Epithelial cell of esophagus (primary cell): ENCODE data around the gene P3R3URF.

Experiments
- DNase-seq: peaks from one replicate; pipeline ENCODE4 v3.0.0; 2010; ENCODE audit warnings: low read depth
- H3K4me3 ChIP-seq: 2 replicates; pipeline ENCODE4 v1.5.1; 2011; ENCODE audit warnings: mild to moderate bottlenecking, low read length, control low read depth
- TF ChIP-seq, protein P1 (sequence below): IDR thresholded peaks from 2 replicates; pipeline ENCODE4 v1.5.1; 2011; ENCODE audit warnings: low read depth, mild to moderate bottlenecking, low read length, control low read depth, inconsistent platforms; ENCODE audit not compliant: insufficient read depth; ENCODE audit errors: missing control alignments

P3R3URF gene

GRCh38 chr1:46183079-46183847, 7.0 kb upstream of the P3R3URF start:
- peak; percentile 99 for DNase-seq
- TF ChIP-seq, protein P1, sequence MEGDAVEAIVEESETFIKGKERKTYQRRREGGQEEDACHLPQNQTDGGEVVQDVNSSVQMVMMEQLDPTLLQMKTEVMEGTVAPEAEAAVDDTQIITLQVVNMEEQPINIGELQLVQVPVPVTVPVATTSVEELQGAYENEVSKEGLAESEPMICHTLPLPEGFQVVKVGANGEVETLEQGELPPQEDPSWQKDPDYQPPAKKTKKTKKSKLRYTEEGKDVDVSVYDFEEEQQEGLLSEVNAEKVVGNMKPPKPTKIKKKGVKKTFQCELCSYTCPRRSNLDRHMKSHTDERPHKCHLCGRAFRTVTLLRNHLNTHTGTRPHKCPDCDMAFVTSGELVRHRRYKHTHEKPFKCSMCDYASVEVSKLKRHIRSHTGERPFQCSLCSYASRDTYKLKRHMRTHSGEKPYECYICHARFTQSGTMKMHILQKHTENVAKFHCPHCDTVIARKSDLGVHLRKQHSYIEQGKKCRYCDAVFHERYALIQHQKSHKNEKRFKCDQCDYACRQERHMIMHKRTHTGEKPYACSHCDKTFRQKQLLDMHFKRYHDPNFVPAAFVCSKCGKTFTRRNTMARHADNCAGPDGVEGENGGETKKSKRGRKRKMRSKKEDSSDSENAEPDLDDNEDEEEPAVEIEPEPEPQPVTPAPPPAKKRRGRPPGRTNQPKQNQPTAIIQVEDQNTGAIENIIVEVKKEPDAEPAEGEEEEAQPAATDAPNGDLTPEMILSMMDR, result peak; percentile 23
- no peak overlapping the region for H3K4me3 ChIP-seq

DNA sequence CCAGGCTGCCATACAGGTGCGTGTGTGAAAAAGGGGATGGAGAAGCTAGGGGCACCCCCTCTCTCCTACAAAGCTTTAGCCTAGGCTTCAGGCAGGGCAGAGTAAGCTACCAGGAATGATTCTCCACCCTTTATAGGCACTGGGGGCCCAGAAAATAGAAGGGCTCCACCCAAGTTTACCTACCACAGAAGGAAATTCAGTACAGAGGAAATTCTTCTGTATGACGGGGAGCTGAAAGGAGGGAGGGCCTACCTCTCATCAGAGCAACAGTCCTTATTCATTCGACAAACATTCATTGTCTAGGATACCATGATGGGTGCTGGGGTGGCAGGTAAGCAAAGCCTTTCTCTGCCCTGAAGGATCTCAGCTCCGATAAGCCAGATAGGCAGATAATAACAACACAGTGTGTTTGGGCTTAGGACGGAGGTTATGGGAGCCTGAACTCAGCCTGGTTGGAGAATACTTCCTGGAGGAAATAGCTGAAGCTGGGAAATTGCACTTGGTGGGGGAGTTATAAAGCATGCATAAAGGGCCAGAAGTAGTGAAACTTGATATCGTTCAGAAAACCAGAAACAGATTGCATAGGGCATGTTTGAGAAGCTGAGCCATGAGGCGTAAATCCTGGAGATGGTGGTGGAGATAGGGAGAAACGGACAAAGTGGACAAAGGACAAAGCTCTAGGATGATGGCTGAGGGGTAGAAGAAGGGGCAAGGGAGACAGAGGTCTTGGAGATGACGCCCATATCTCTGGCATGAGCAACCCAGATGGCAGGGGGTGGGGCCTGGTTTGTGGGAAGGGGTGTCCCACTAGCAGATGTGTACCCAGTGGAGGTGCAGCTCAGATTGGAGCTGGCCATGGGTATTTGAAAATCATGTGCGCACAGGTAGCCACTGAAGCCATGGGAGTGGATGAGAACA, 5.3 kb upstream of the P3R3URF start:
- DNase-seq, result peak; percentile 82
- TF ChIP-seq, protein P1, result no peak
- H3K4me3 ChIP-seq, result no peak overlapping the region

- TF ChIP-seq, protein P1, result peak; percentile 42
- no peak overlapping the region for H3K4me3 ChIP-seq
- peak; percentile 75 for DNase-seq
These were observed 3.9 kb upstream of the P3R3URF start for GRCh38 chr1:46180082-46180616.

- H3K4me3 ChIP-seq, result no peak overlapping the region
- DNase-seq, result peak; percentile 88
- TF ChIP-seq, protein P1, result peak; percentile 97
These were observed 3.1 kb upstream of the P3R3URF start for GRCh38 chr1:46179138-46180081.

- TF ChIP-seq, protein P1, result no peak
- no peak overlapping the region for H3K4me3 ChIP-seq
- no peak for DNase-seq
These were observed 1.0 kb downstream of the P3R3URF start for GRCh38 chr1:46175243-46175642.

GRCh38 chr1:46174448-46175231, 1.6 kb downstream of the P3R3URF start, which contains the start of gene TSPAN1:
TSPAN1 (plus strand) TSS chr1:46175087; CDS start chr1:46181108, 6,021 bp downstream.
- peak; percentile 59 for DNase-seq
- no peak within 1 kb of the TSS for H3K4me3 ChIP-seq
- TF ChIP-seq, protein P1, result no peak
